ENCODE data around the gene FLRT2.

- TF ChIP-seq CTCF (conservative IDR thresholded peaks at IDR 0.05) (no peak), EZH2 (IDR thresholded peaks at IDR 0.05; ENCODE audit: low read depth) (no peak)
Observed at GRCh38 chr14:85578357-85578756, 48.4 kb downstream of the FLRT2 start.
